Mesendoderm (in vitro differentiated cells): ENCODE results near the gene MRPL53.

Source experiments
- DNase-seq: peaks from one replicate; pipeline ENCODE4 v3.0.0; 2013
- H2AK5ac ChIP-seq: 2 replicates; pipeline ENCODE4 v1.6.1; 2013; ENCODE audit warnings: low read length, inconsistent platforms
- H2BK120ac ChIP-seq: 2 replicates; pipeline ENCODE4 v1.6.1; 2013; ENCODE audit warnings: low read depth, mild to moderate bottlenecking, low read length, moderate library complexity, mixed read lengths
- H2BK15ac ChIP-seq: replicated peaks from 2 replicates; pipeline ENCODE4 v1.6.1; 2013; ENCODE audit warnings: low read depth, mild to moderate bottlenecking, moderate library complexity
- H2BK5ac ChIP-seq: 2 replicates; pipeline ENCODE4 v1.6.1; 2013; ENCODE audit warnings: low read length, inconsistent platforms
- H3K18ac ChIP-seq: 2 replicates; pipeline ENCODE4 v1.6.1; 2013; ENCODE audit warnings: mild to moderate bottlenecking, low read length, mixed read lengths
- H3K23ac ChIP-seq: one replicate; pipeline ENCODE4 v1.6.1; 2013; ENCODE audit warnings: low read length
- H3K27ac ChIP-seq: 2 replicates; pipeline ENCODE4 v1.5.1; 2013; ENCODE audit warnings: low read depth, mild to moderate bottlenecking, inconsistent platforms, low read length, moderate library complexity
- H3K27me3 ChIP-seq: 2 replicates; pipeline ENCODE4 v1.6.1; 2013; ENCODE audit warnings: low read length, control low read depth, mild to moderate bottlenecking, inconsistent platforms; ENCODE audit not compliant: insufficient read depth, poor library complexity
- H3K36me3 ChIP-seq: 2 replicates; pipeline ENCODE4 v1.6.1; 2013; ENCODE audit warnings: low read length, inconsistent platforms; ENCODE audit not compliant: control insufficient read depth, insufficient read depth
- H3K4ac ChIP-seq: one replicate; pipeline ENCODE4 v1.6.1; 2013; ENCODE audit warnings: low read depth, mild to moderate bottlenecking, low read length, moderate library complexity
- H3K4me1 ChIP-seq: 2 replicates; pipeline ENCODE4 v1.6.1; 2013; ENCODE audit warnings: low read depth, low read length, inconsistent platforms; ENCODE audit not compliant: control insufficient read depth
- H3K4me2 ChIP-seq: 2 replicates; pipeline ENCODE4 v1.6.1; 2013; ENCODE audit warnings: low read length
- H3K4me3 ChIP-seq: 2 replicates; pipeline ENCODE4 v1.5.1; 2013; ENCODE audit warnings: mild to moderate bottlenecking, low read length
- H3K56ac ChIP-seq: one replicate; pipeline ENCODE4 v1.6.1; 2013; ENCODE audit warnings: low read length
- H3K79me1 ChIP-seq: 2 replicates; pipeline ENCODE4 v1.6.1; 2013; ENCODE audit warnings: low read length, inconsistent platforms
- H3K79me2 ChIP-seq: 2 replicates; pipeline ENCODE4 v1.6.1; 2013; ENCODE audit warnings: mild to moderate bottlenecking, low read length; ENCODE audit not compliant: control insufficient read depth, insufficient read depth
- H3K9ac ChIP-seq: 2 replicates; pipeline ENCODE4 v1.6.1; 2013; ENCODE audit warnings: low read length, inconsistent platforms
- H4K5ac ChIP-seq: one replicate; pipeline ENCODE4 v1.6.1; 2013; ENCODE audit warnings: low read length
- H4K8ac ChIP-seq: one replicate; pipeline ENCODE4 v1.6.1; 2013; ENCODE audit warnings: low read depth, mild to moderate bottlenecking, control low read depth, low read length, moderate library complexity
- WGBS: extraction: QIAGEN DNeasy Blood & Tissue Kit; methylation state at CpG from one replicate; pipeline ENCODE4 v1.1.7; 2013; ENCODE audit warnings: low lambda C conversion rate, missing lambda C conversion rate; ENCODE audit not compliant: insufficient coverage; ENCODE audit errors: extremely low coverage; 5-methylcytosine and 5-hydroxymethylcytosine counted together

The MRPL53 gene

GRCh38 chr2:74498500-74499266 is 26.2 kb upstream of the MRPL53 start:
- H3K36me3 ChIP-seq, result no peaks in the 10 kb centered on the region
- no peak overlapping the region for H3K27ac ChIP-seq
- peak overlapping the region; percentile 74 for H3K4me2 ChIP-seq
- no peaks in the 10 kb centered on the region for H3K79me2 ChIP-seq
- H3K27me3 ChIP-seq, result peaks cover 68% of the 10 kb centered on the region
- H3K4me1 ChIP-seq, result peaks cover 3% of the 10 kb centered on the region
- H4K8ac ChIP-seq, result no peak overlapping the region
- H3K18ac ChIP-seq, result no peak overlapping the region
- no peak overlapping the region for H4K5ac ChIP-seq
- no peak overlapping the region for H2BK5ac ChIP-seq
- DNase-seq, result peak; percentile 77
- no peak overlapping the region for H2BK15ac ChIP-seq
- WGBS, result no CpG with 5 or more reads among the region's 41 CpGs
- H2AK5ac ChIP-seq, result no peak overlapping the region
- no peaks in the 10 kb centered on the region for H3K79me1 ChIP-seq
- H2BK120ac ChIP-seq, result no peak overlapping the region
- no peak overlapping the region for H3K4me3 ChIP-seq
- peak overlapping the region; percentile 28 for H3K9ac ChIP-seq
- H3K56ac ChIP-seq, result peak overlapping the region; percentile 83
- no peak overlapping the region for H3K23ac ChIP-seq
- no peak overlapping the region for H3K4ac ChIP-seq

- Histone ChIP-seq H2BK120ac (no peak overlapping the region), H3K9ac (peak overlapping the region; percentile 37), H2AK5ac (no peak overlapping the region), H3K27me3 (peaks cover 62% of the 10 kb centered on the region), H3K79me1 (no peaks in the 10 kb centered on the region), H3K36me3 (peaks cover 1% of the 10 kb centered on the region), H3K4me1 (peaks cover 3% of the 10 kb centered on the region), H4K5ac (no peak overlapping the region), H3K4me3 (no peak overlapping the region), H3K79me2 (no peaks in the 10 kb centered on the region), H3K18ac (no peak overlapping the region), H3K27ac (no peak overlapping the region), H4K8ac (no peak overlapping the region), H3K56ac (peak overlapping the region; percentile 83), H3K4me2 (peak overlapping the region; percentile 74), H2BK15ac (no peak overlapping the region), H2BK5ac (no peak overlapping the region), H3K23ac (no peak overlapping the region), H3K4ac (no peak overlapping the region)
- peak; percentile 38 for DNase-seq
- WGBS, result no CpG with 5 or more reads among the region's 61 CpGs
These were observed 25.5 kb upstream of the MRPL53 start for GRCh38 chr2:74497777-74498499.

GRCh38 chr2:74496997-74497776 is 24.7 kb upstream of the MRPL53 start:
- no peak overlapping the region for H2AK5ac ChIP-seq
- H4K8ac ChIP-seq, result no peak overlapping the region
- no peak overlapping the region for H2BK120ac ChIP-seq
- H4K5ac ChIP-seq, result no peak overlapping the region
- peaks cover 55% of the 10 kb centered on the region for H3K27me3 ChIP-seq
- H3K18ac ChIP-seq, result no peak overlapping the region
- H3K23ac ChIP-seq, result no peak overlapping the region
- H3K79me1 ChIP-seq, result no peaks in the 10 kb centered on the region
- peaks cover 1% of the 10 kb centered on the region for H3K36me3 ChIP-seq
- H3K4ac ChIP-seq, result no peak overlapping the region
- DNase-seq, result no peak
- H3K27ac ChIP-seq, result no peak overlapping the region
- H2BK5ac ChIP-seq, result no peak overlapping the region
- H3K4me1 ChIP-seq, result peaks cover 3% of the 10 kb centered on the region
- no peak overlapping the region for H3K4me3 ChIP-seq
- peak overlapping the region; percentile 64 for H3K56ac ChIP-seq
- peak overlapping the region; percentile 37 for H3K9ac ChIP-seq
- no peak overlapping the region for H2BK15ac ChIP-seq
- no CpG with 5 or more reads among the region's 19 CpGs for WGBS
- H3K79me2 ChIP-seq, result no peaks in the 10 kb centered on the region
- peak overlapping the region; percentile 74 for H3K4me2 ChIP-seq

GRCh38 chr2:74495440-74495839 is 23.0 kb upstream of the MRPL53 start:
- H3K4ac ChIP-seq, result no peak overlapping the region
- H4K8ac ChIP-seq, result no peak overlapping the region
- H3K4me2 ChIP-seq, result no peak overlapping the region
- no peak overlapping the region for H4K5ac ChIP-seq
- no peak overlapping the region for H2AK5ac ChIP-seq
- peaks cover 3% of the 10 kb centered on the region for H3K4me1 ChIP-seq
- H3K79me2 ChIP-seq, result no peaks in the 10 kb centered on the region
- no peak overlapping the region for H2BK5ac ChIP-seq
- no peak overlapping the region for H3K18ac ChIP-seq
- no peak for DNase-seq
- no peak overlapping the region for H3K27ac ChIP-seq
- H3K27me3 ChIP-seq, result peaks cover 38% of the 10 kb centered on the region
- no peak overlapping the region for H2BK15ac ChIP-seq
- no peak overlapping the region for H3K9ac ChIP-seq
- H3K79me1 ChIP-seq, result no peaks in the 10 kb centered on the region
- no peak overlapping the region for H2BK120ac ChIP-seq
- H3K4me3 ChIP-seq, result no peak overlapping the region
- H3K36me3 ChIP-seq, result peaks cover 8% of the 10 kb centered on the region
- no peak overlapping the region for H3K56ac ChIP-seq
- H3K23ac ChIP-seq, result no peak overlapping the region
- WGBS, result no CpG with 5 or more reads among the region's 1 CpG

GRCh38 chr2:74493546-74493945 is 21.1 kb upstream of the MRPL53 start:
- no peak overlapping the region for H2BK120ac ChIP-seq
- no peak overlapping the region for H3K4me3 ChIP-seq
- H3K56ac ChIP-seq, result no peak overlapping the region
- no peak overlapping the region for H2BK5ac ChIP-seq
- no peak overlapping the region for H4K5ac ChIP-seq
- no peak for DNase-seq
- H3K9ac ChIP-seq, result no peak overlapping the region
- peaks cover 21% of the 10 kb centered on the region for H3K27me3 ChIP-seq
- H3K18ac ChIP-seq, result no peak overlapping the region
- H3K36me3 ChIP-seq, result peaks cover 8% of the 10 kb centered on the region
- no peak overlapping the region for H4K8ac ChIP-seq
- H3K79me1 ChIP-seq, result no peaks in the 10 kb centered on the region
- peaks cover 1% of the 10 kb centered on the region for H3K4me1 ChIP-seq
- H3K23ac ChIP-seq, result no peak overlapping the region
- H2AK5ac ChIP-seq, result no peak overlapping the region
- H2BK15ac ChIP-seq, result no peak overlapping the region
- H3K4ac ChIP-seq, result no peak overlapping the region
- no CpG with 5 or more reads among the region's 3 CpGs for WGBS
- H3K79me2 ChIP-seq, result no peaks in the 10 kb centered on the region
- no peak overlapping the region for H3K27ac ChIP-seq
- H3K4me2 ChIP-seq, result no peak overlapping the region
